HG02970 (cell line): ENCODE measurements around the gene THBS1.

Source experiments
- ATAC-seq: cut with Tn5 transposase; IDR thresholded peaks from one replicate; pipeline ENCODE4 v1.9.1; 2021; ENCODE audit warnings: mild to moderate bottlenecking, moderate library complexity, moderate number of reproducible peaks; ENCODE audit not compliant: unreplicated experiment, low FRiP score

The THBS1 gene

GRCh38 chr15:39573287-39573686, 7.6 kb upstream of the THBS1 start:
- ATAC-seq, result no peak

GRCh38 chr15:39573844-39574243, 7.0 kb upstream of the THBS1 start:
- no peak for ATAC-seq

GRCh38 chr15:39574427-39574826, 6.5 kb upstream of the THBS1 start:
- ATAC-seq, result no peak

DNA sequence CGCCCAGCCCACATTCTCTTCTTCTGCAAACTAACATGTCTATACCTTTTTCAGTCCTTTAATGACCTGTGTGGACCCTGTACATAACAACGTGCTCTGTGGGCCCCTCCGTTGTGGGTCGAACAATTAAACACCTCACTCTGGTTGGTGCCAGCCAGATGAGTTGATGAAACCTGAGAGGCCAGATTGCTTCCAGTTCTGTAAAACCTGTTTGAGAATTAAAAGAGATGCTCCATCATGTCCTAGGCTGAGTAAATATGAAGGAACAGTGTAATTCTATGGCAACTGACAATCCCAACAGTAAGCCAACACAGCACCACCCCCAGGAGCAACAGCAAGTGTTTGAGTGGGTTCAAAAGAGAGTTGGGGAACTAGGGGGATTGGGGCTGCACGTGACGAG, 5.7 kb upstream of the THBS1 start:
- no peak for ATAC-seq

DNA sequence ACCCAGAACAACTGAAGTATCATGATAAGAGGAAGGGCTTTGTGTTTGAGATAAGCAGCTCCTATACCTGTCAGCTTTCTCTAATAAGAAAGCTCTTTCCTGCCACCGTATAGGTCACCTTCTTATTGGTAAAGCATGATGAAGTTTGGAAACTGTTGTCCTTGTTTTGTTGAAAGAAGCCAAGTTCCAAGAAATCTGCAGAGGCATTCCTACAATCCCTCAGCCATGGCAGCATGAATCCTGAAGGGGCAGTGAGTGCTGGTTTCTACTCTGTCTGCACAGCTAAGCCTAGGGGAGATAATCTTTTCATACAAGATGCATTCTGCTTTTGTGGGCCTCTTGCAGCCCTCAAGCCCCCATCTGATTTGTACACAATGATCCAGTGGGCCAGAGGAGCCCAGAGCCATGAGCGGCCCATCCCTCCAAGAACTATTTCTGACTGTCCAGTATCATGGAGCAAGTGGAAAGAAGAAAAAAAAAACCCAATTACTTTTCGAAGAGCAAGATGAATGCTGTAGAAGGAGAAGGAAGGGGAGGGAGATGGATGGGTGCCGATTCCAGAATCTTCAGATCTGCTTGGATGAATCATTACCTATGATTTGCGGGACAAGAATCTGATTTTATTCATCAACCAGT, 1.9 kb upstream of the THBS1 start:
- ATAC-seq, result no peak

GRCh38 chr15:39579487-39580116, 1.3 kb upstream of the THBS1 start:
- no peak for ATAC-seq

DNA sequence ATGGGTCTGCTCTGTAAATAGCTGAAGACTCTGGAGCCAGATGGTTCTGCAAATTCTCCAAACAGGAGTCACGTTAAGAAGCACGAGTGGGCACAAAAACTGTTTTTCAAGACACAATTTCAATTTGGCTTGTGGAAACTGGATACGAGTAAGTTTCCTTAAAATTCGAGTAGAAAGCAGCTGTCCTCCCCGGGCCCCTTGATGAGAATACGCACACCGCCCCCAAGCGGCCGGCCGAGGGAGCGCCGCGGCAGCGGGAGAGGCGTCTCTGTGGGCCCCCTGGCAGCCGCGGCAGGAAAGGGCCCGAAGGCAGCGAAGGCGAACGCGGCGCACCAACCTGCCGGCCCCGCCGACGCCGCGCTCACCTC, 778 bp upstream of the THBS1 start:
- peak; percentile 80 for ATAC-seq

- ATAC-seq, result no peak
Observed at GRCh38 chr15:39581242-39581792, 438 bp downstream of the THBS1 start.

DNA sequence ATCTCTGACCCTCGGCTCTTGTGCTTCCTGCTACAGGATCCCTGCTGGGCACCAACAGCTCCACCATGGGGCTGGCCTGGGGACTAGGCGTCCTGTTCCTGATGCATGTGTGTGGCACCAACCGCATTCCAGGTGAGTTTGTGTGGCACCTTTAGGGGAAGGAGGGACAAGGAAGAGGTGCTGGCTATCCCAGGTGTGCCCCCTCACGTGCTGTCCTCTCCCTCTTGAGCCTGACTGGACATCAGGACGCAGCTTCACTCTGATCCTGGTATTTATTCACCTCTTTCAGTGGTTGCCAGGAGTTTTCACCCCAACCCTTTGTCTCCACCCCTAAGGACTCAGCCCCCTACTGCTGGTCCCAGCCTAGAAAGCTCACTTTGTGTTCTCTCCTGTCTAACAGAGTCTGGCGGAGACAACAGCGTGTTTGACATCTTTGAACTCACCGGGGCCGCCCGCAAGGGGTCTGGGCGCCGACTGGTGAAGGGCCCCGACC, 960 bp downstream of the THBS1 start:
- ATAC-seq, result no peak

- ATAC-seq, result no peak
Observed at GRCh38 chr15:39582286-39582976, 1.6 kb downstream of the THBS1 start.

- no peak for ATAC-seq
Observed at GRCh38 chr15:39582977-39583595, 2.2 kb downstream of the THBS1 start.

GRCh38 chr15:39583596-39584265, 2.9 kb downstream of the THBS1 start:
- no peak for ATAC-seq

- no peak for ATAC-seq
Observed at GRCh38 chr15:39584266-39584659, 3.4 kb downstream of the THBS1 start.

- ATAC-seq, result no peak
Observed at GRCh38 chr15:39584662-39585388, 3.9 kb downstream of the THBS1 start.

DNA sequence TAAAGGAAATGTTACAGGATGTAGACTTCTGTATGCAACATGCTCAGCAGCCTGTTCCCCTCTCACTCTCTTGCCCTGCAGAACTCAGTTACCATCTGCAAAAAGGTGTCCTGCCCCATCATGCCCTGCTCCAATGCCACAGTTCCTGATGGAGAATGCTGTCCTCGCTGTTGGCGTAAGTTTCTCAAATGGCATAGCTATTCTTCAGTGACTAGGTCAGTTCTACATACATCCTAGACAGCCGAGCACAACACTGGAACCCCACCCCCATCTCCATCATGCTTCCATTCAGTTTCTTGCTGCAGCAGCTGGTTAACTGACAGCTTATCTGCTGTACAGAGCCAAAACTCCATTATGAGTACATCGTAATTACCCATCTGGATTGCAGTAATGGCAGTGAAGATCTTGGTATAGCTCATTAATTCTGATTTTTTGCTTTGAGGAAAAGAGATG, 4.5 kb downstream of the THBS1 start:
- no peak for ATAC-seq

DNA sequence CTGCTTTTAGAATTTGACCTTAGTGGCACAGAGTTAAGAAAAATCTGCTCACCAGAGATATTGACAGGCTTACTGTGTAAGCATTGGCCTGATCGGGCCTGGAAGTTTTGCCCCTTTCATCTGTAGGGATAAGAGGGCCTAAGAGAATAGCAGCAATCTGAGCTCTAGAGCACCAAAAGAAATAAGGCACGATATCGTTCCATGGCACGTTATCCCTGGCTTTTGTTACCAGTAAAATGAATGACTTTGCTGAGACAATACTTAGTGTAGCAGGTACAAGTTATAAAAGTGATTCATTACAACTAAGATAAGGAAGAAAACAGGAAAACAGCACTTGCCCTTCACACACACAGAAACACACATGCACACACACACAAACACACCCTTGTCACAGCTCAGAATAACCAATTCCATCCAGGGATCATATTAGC, 5.0 kb downstream of the THBS1 start:
- no peak for ATAC-seq

- ATAC-seq, result no peak
Observed at GRCh38 chr15:39586387-39587095, 5.7 kb downstream of the THBS1 start.

- no peak for ATAC-seq
Observed at GRCh38 chr15:39587096-39587721, 6.3 kb downstream of the THBS1 start.
